Breast epithelium (tissue), 3 donors: Measurements from ENCODE around the gene TGFBRAP1.

Experiments used
- CTCF ChIP-seq, 3 donors: fragments of 450-650 bp; IDR thresholded peaks; one replicate each; pipeline ENCODE4 v1.5.1; 2016 to 2017; ENCODE audit warnings: antibody characterized with exemption in 3 of 3, mild to moderate bottlenecking in 3 of 3, moderate library complexity in 3 of 3
- POLR2A ChIP-seq: fragments of 450-650 bp; IDR thresholded peaks from one replicate; pipeline ENCODE4 v1.6.1; 2016; ENCODE audit warnings: antibody characterized with exemption, mild to moderate bottlenecking, moderate library complexity
- POLR2AphosphoS5 ChIP-seq, 3 donors: sonication (generic); formaldehyde crosslinking; IDR thresholded peaks; one replicate each; pipeline ENCODE4 v1.6.1; 2017; ENCODE audit warnings: antibody characterized with exemption in 3 of 3

GRCh38 chr2:105307146-105307545 is 22.4 kb downstream of the TGFBRAP1 start:
- TF ChIP-seq CTCF (IDR thresholded peaks at IDR 0.05) (no peak), POLR2A (no peak), POLR2AphosphoS5 (IDR thresholded peaks at IDR 0.05) (no peak)
